ENCODE results near the gene EME2.

DNA sequence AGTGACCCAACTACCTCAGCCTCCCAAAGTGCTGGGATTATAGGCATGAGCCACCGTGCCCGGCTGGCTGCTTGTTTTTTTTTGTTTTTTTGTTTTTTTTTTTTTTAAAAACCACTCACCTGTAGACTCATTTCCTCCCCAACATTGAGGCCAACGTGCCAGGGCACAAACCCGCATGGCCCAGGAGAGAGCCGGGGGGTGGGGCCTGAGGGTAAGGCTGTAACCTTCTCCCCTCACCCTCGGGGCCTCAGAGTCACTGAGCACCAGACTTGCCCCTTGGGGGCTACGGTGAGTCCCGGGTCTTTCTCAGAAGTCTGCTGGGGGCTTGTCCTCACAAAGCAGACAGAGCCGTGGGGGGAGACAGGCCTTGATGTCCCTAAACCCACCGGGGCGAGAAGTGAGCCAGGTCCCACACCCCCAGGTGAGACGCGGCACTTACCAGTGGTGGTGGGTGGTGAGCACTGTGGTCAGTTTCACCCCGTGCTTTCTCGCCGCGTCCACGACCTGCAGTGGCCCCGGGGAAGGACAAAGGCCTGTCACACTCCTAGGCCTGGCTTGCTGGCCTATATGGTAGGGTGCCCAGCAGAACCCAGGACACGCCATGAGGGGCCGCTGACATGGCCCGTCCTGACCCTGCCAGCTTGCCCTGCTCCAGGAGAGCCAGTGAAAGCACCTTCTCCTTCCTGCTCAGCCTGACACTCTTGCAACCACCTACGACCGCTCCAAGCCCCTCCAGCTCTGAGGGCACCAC, 49.4 kb downstream of the EME2 start:
- TF ChIP-seq, protein P1, sequence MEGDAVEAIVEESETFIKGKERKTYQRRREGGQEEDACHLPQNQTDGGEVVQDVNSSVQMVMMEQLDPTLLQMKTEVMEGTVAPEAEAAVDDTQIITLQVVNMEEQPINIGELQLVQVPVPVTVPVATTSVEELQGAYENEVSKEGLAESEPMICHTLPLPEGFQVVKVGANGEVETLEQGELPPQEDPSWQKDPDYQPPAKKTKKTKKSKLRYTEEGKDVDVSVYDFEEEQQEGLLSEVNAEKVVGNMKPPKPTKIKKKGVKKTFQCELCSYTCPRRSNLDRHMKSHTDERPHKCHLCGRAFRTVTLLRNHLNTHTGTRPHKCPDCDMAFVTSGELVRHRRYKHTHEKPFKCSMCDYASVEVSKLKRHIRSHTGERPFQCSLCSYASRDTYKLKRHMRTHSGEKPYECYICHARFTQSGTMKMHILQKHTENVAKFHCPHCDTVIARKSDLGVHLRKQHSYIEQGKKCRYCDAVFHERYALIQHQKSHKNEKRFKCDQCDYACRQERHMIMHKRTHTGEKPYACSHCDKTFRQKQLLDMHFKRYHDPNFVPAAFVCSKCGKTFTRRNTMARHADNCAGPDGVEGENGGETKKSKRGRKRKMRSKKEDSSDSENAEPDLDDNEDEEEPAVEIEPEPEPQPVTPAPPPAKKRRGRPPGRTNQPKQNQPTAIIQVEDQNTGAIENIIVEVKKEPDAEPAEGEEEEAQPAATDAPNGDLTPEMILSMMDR (IDR thresholded peaks at IDR 0.05) = no peak
- TF ChIP-seq EP300 (IDR thresholded peaks at IDR 0.05) = no peak
